Astrocyte (in vitro differentiated cells and primary cell): ENCODE data around the gene GRIK3. TPM values are rescaled to one million over a fixed set of nuclear protein-coding genes. Genes with fewer than 3 reads are reported as not detected.

Experiments
- DNase-seq: peaks from one replicate; pipeline ENCODE4 v3.0.0-alpha.2; 2010; ENCODE audit warnings: low read depth
- FAIRE-seq: peaks from 2 replicates; lab custom pipeline; 2011; peaks lifted over from hg19 to GRCh38; lab: Jason Lieb, UNC
- H2AFZ ChIP-seq: 2 replicates; pipeline ENCODE4 v1.6.0; 2012; ENCODE audit warnings: low read depth, low read length, inconsistent platforms
- H3K27ac ChIP-seq: 2 replicates; pipeline ENCODE4 v1.5.1; 2011; ENCODE audit warnings: low read depth, low read length, inconsistent platforms
- H3K27me3 ChIP-seq: 2 replicates; pipeline ENCODE4 v1.6.0; 2011; ENCODE audit warnings: low read length, inconsistent platforms; ENCODE audit not compliant: insufficient read depth
- H3K36me3 ChIP-seq: 2 replicates; pipeline ENCODE4 v1.5.1; 2011; ENCODE audit warnings: low read length, inconsistent platforms; ENCODE audit not compliant: insufficient read depth
- H3K4me1 ChIP-seq: 2 replicates; pipeline ENCODE4 v1.5.1; 2011; ENCODE audit warnings: low read length, inconsistent platforms; ENCODE audit not compliant: insufficient read depth
- H3K4me2 ChIP-seq: 2 replicates; pipeline ENCODE4 v1.6.0; 2012; ENCODE audit warnings: low read length, inconsistent platforms
- H3K4me3 ChIP-seq: 2 replicates; pipeline ENCODE4 v1.5.1; 2011; ENCODE audit warnings: low read depth, mild to moderate bottlenecking, low read length, inconsistent platforms; ENCODE audit not compliant: insufficient read depth
- H3K79me2 ChIP-seq: 2 replicates; pipeline ENCODE4 v1.6.0; 2012; ENCODE audit warnings: mild to moderate bottlenecking, low read length, inconsistent platforms; ENCODE audit not compliant: insufficient read depth
- H3K9ac ChIP-seq: 2 replicates; pipeline ENCODE4 v1.6.0; 2012; ENCODE audit warnings: mild to moderate bottlenecking, low read length, inconsistent platforms
- H3K9me3 ChIP-seq: 2 replicates; pipeline ENCODE4 v1.5.1; 2012; ENCODE audit warnings: low read depth, mild to moderate bottlenecking, low read length, inconsistent platforms; ENCODE audit not compliant: insufficient read depth
- H4K20me1 ChIP-seq: 2 replicates; pipeline ENCODE4 v1.6.0; 2012; ENCODE audit warnings: low read length, inconsistent platforms; ENCODE audit not compliant: insufficient read depth
- H3K27ac Mint-ChIP-seq: one replicate; pipeline ENCODE4 v1.8.0; 2021; ENCODE audit warnings: mild to moderate bottlenecking, mixed read lengths; ENCODE audit not compliant: unreplicated experiment
- H3K27me3 Mint-ChIP-seq: one replicate; pipeline ENCODE4 v1.8.0; 2021; ENCODE audit warnings: low read depth, mixed read lengths; ENCODE audit not compliant: unreplicated experiment
- H3K36me3 Mint-ChIP-seq: one replicate; pipeline ENCODE4 v1.8.0; 2021; ENCODE audit warnings: low read depth, mixed read lengths; ENCODE audit not compliant: unreplicated experiment
- H3K4me1 Mint-ChIP-seq: one replicate; pipeline ENCODE4 v1.8.0; 2021; ENCODE audit warnings: low read depth, mixed read lengths; ENCODE audit not compliant: unreplicated experiment
- H3K4me3 Mint-ChIP-seq: one replicate; pipeline ENCODE4 v1.8.0; 2021; ENCODE audit warnings: mild to moderate bottlenecking, moderate library complexity, mixed read lengths; ENCODE audit not compliant: unreplicated experiment
- H3K9me3 Mint-ChIP-seq: one replicate; pipeline ENCODE4 v1.8.0; 2021; ENCODE audit warnings: mild to moderate bottlenecking, mixed read lengths; ENCODE audit not compliant: unreplicated experiment
- CTCF ChIP-seq: IDR thresholded peaks from 2 replicates; pipeline ENCODE4 v1.5.1; 2011; ENCODE audit warnings: low read depth, mild to moderate bottlenecking, inconsistent platforms, low read length, moderate library complexity; ENCODE audit not compliant: insufficient read depth
- EZH2 ChIP-seq: IDR thresholded peaks from 2 replicates; pipeline ENCODE4 v1.6.1; 2012; ENCODE audit warnings: mild to moderate bottlenecking, low read length, inconsistent platforms; ENCODE audit not compliant: insufficient read depth
- total RNA-seq: library from RNA; stranded (reverse); gene quantifications from 2 replicates; pipeline ENCODE4 v1.2.1, GENCODE V29; 2021

Gene GRIK3
- total RNA-seq, 1 donor from 2014 or later: 0.16 TPM

GRCh38 chr1:36908096-36908495, 126.2 kb downstream of the GRIK3 start:
- no peak for TF ChIP-seq CTCF
- no peak for TF ChIP-seq EZH2
- no peaks in the 10 kb centered on the region for H3K36me3 Mint-ChIP-seq
- Histone ChIP-seq H3K36me3 (no peaks in the 10 kb centered on the region), H3K4me3 (no peak overlapping the region), H3K79me2 (no peaks in the 10 kb centered on the region), H3K27me3 (no peaks in the 10 kb centered on the region), H2AFZ (no peak overlapping the region), H3K27ac (no peak overlapping the region), H4K20me1 (no peaks in the 10 kb centered on the region), H3K4me2 (no peak overlapping the region), H3K9ac (no peak overlapping the region), H3K4me1 (no peaks in the 10 kb centered on the region), H3K9me3 (no peaks in the 10 kb centered on the region)
- DNase-seq: no peak
- no peak overlapping the region for H3K27ac Mint-ChIP-seq
- H3K9me3 Mint-ChIP-seq: peaks cover 3% of the 10 kb centered on the region
- no peaks in the 10 kb centered on the region for H3K4me1 Mint-ChIP-seq
- no peak overlapping the region for H3K4me3 Mint-ChIP-seq
- no peak for FAIRE-seq
- H3K27me3 Mint-ChIP-seq: peaks cover 33% of the 10 kb centered on the region

- DNase-seq (no peak), FAIRE-seq (no peak)
- no peaks in the 10 kb centered on the region for H3K27me3 ChIP-seq
- no peak overlapping the region for H3K4me3 ChIP-seq
- Mint-ChIP-seq H3K4me1 (no peaks in the 10 kb centered on the region), H3K27ac (no peak overlapping the region), H3K9me3 (peaks cover 7% of the 10 kb centered on the region), H3K36me3 (no peaks in the 10 kb centered on the region), H3K4me3 (no peak overlapping the region), H3K27me3 (peaks cover 23% of the 10 kb centered on the region)
- H4K20me1 ChIP-seq: no peaks in the 10 kb centered on the region
- no peak overlapping the region for H3K4me2 ChIP-seq
- H3K9me3 ChIP-seq: no peaks in the 10 kb centered on the region
- H3K9ac ChIP-seq: no peak overlapping the region
- H3K4me1 ChIP-seq: no peaks in the 10 kb centered on the region
- H3K79me2 ChIP-seq: no peaks in the 10 kb centered on the region
- H3K27ac ChIP-seq: no peak overlapping the region
- no peaks in the 10 kb centered on the region for H3K36me3 ChIP-seq
- no peak for TF ChIP-seq CTCF
- no peak for TF ChIP-seq EZH2
- H2AFZ ChIP-seq: no peak overlapping the region
These were observed 127.8 kb downstream of the GRIK3 start for GRCh38 chr1:36906555-36906954.

GRCh38 chr1:36905941-36906340, 128.4 kb downstream of the GRIK3 start:
- TF ChIP-seq CTCF (no peak), EZH2 (no peak)
- H3K79me2 ChIP-seq: no peaks in the 10 kb centered on the region
- Mint-ChIP-seq H3K36me3 (no peaks in the 10 kb centered on the region), H3K4me1 (no peaks in the 10 kb centered on the region), H3K4me3 (no peak overlapping the region), H3K27me3 (peaks cover 17% of the 10 kb centered on the region), H3K27ac (no peak overlapping the region), H3K9me3 (peaks cover 7% of the 10 kb centered on the region)
- no peaks in the 10 kb centered on the region for H3K4me1 ChIP-seq
- no peak overlapping the region for H3K4me3 ChIP-seq
- no peaks in the 10 kb centered on the region for H3K36me3 ChIP-seq
- FAIRE-seq: no peak
- H3K9me3 ChIP-seq: no peaks in the 10 kb centered on the region
- H3K27me3 ChIP-seq: no peaks in the 10 kb centered on the region
- no peak for DNase-seq
- H3K9ac ChIP-seq: no peak overlapping the region
- no peaks in the 10 kb centered on the region for H4K20me1 ChIP-seq
- H3K4me2 ChIP-seq: no peak overlapping the region
- H3K27ac ChIP-seq: no peak overlapping the region
- H2AFZ ChIP-seq: no peak overlapping the region
